Purkinje cell (primary cell): ENCODE measurements around the gene PUS7L. TPM values are rescaled to one million over a fixed set of nuclear protein-coding genes. Genes with fewer than 3 reads are reported as not detected.

ENCODE experiments used
- polyA plus RNA-seq: library from polyadenylated mRNA; unstranded; fragments of >200 nt; fragmentation: Nextera tagmentation; gene quantifications from 2 replicates; pipeline ENCODE4 v1.2.1, GENCODE V29; 2014

Gene PUS7L, protein sequence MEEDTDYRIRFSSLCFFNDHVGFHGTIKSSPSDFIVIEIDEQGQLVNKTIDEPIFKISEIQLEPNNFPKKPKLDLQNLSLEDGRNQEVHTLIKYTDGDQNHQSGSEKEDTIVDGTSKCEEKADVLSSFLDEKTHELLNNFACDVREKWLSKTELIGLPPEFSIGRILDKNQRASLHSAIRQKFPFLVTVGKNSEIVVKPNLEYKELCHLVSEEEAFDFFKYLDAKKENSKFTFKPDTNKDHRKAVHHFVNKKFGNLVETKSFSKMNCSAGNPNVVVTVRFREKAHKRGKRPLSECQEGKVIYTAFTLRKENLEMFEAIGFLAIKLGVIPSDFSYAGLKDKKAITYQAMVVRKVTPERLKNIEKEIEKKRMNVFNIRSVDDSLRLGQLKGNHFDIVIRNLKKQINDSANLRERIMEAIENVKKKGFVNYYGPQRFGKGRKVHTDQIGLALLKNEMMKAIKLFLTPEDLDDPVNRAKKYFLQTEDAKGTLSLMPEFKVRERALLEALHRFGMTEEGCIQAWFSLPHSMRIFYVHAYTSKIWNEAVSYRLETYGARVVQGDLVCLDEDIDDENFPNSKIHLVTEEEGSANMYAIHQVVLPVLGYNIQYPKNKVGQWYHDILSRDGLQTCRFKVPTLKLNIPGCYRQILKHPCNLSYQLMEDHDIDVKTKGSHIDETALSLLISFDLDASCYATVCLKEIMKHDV
- 24.6 and 26.6 TPM in 2 replicates for polyA plus RNA-seq

DNA sequence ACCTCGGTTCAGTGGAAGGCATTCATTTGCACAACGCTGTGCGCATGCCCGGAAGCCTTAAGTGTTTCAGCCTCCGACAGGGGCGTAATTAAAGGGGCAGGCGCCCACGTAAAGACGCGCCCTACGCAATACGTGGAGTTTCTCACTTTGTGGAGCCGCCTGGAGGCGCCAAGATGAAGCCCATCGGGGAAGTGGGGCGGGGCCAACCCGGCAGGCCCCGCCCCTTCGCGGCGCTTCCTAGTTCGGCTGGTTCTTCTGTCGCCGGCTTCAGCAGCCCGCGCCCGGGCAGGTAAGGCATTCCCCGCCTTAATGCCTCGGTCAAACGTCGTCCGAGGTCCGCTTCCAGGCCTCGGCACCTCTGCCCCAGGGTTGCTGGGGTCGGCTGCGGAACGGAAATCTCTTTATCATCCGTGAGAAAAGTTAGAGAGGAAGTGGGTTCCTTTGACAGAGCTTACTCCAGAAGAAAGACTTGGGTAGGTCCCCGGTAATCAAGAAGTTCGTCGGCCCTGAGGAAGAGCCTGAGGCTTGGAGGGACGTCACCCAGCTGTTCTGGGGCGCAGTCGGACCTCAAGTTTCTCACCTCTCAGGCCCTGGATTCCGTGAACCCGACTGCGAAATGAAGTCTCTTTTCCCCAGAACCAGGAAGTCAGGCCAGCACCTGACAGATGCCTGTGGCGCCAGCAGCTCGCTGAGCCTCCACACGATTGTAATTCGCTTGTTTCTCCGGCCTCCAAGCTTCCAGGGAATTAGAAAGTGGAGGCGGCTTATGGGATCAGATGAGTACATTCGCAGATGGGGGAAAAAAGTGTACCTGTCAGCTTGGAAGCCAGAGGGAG, at the start of gene PUS7L, which contains the start of gene IRAK4:
Gene PUS7L, minus strand, starts transcription at position 63 of the 836 bp plus-strand sequence. CDS start 3,545 bp downstream, outside the sequence.
Gene IRAK4, plus strand, starts transcription at position 224 of the 836 bp plus-strand sequence. CDS start 9,161 bp downstream, outside the sequence.

DNA sequence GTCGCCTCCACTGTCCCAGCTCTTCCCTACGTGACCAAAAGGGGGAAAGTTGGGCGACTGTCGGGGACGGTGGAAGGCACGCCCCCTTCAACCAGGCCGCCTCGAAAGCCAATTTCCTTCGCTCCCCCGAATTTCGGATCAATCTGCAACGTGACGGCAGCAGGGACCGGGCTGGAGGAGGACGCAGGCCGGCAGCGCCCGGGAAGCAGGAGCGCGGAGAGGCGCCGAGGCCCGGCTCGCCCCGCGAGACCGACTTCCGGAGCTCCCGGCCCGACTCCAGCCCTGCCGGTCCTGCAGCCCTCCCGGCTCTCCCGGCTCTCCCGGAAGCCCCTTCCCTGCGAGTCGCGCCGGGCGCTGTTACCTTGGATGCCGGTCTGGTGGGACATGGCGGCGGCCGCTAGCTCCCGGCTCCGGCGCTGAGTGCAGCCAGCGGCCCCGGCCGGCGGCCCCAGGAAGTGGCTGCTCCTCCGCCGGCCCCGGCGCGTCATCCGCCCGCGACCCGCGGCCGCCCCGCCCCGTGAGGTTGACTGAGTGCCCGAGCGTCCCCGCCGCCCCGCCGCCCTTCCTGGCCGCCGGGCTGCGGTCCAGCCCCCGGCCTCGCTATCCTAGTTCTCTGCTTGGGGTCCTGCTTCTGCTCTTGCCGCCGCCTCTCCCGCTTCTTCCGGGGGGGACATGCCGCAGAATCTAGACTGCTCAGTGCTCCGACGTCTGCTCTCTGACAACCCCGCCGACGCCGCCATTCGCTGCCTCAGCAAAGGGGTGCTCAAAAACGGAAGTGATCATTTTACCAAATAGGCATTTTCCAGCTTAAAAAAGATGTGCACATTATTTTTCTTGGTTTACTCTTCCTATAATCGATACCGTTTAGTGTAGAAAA, 47.5 kb upstream of the PUS7L start, which contains the start of gene TWF1:
Gene TWF1, minus strand, starts transcription at position 458 of the 877 bp plus-strand sequence. Its CDS starts 72 bp downstream, at position 386.

Other genes with a start within 250 kb of the PUS7L start
- not detected in 2 replicates for gene ADAMTS20, start 206.6 kb downstream of the PUS7L start, polyA plus RNA-seq
- 0.28 and 2.1 TPM in 2 replicates for gene IRAK4, start 161 bp upstream of the PUS7L start, polyA plus RNA-seq
- 28.5 and 31.5 TPM in 2 replicates for gene TWF1, start 47.5 kb upstream of the PUS7L start, polyA plus RNA-seq
- gene TMEM117, start 77.3 kb upstream of the PUS7L start, polyA plus RNA-seq = 2.8 and 6.0 TPM in 2 replicates